ENCODE measurements around the gene SPOCD1.

DNA sequence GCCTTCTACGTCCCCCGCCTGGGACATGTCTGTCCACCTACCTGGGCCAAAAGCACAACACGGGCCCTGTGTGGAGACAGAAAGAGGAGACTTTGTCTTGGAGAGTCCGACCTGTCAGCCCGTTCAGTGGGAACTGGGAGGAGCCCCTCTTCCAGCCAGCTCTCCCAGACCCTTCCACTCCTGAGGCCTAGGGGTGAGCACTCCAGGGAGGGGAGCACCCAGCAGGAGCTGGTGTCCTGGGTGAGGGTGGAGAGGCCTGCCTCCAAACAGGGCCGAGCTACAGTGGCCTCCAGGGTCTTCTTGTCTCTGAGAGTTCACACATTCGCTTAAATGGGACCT is 546 bp downstream of the SPOCD1 start:
- TF ChIP-seq, protein P1, sequence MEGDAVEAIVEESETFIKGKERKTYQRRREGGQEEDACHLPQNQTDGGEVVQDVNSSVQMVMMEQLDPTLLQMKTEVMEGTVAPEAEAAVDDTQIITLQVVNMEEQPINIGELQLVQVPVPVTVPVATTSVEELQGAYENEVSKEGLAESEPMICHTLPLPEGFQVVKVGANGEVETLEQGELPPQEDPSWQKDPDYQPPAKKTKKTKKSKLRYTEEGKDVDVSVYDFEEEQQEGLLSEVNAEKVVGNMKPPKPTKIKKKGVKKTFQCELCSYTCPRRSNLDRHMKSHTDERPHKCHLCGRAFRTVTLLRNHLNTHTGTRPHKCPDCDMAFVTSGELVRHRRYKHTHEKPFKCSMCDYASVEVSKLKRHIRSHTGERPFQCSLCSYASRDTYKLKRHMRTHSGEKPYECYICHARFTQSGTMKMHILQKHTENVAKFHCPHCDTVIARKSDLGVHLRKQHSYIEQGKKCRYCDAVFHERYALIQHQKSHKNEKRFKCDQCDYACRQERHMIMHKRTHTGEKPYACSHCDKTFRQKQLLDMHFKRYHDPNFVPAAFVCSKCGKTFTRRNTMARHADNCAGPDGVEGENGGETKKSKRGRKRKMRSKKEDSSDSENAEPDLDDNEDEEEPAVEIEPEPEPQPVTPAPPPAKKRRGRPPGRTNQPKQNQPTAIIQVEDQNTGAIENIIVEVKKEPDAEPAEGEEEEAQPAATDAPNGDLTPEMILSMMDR (IDR thresholded peaks at IDR 0.05), result no peak
- TF ChIP-seq ZFX (IDR thresholded peaks at IDR 0.05; ENCODE audit: borderline replicate concordance), result no peak
